Fibroblast of skin of back (primary cell): Measurements from ENCODE around the gene SLC25A19.
"Not testable (repeated sequence)": the region's sequence is repeated elsewhere in the genome, so short reads cannot be mapped to it uniquely, and the experiment has no call there.

ENCODE experiments used
- DNase-seq: peaks from one replicate; pipeline ENCODE4 v3.0.0-alpha.2; 2013

Gene SLC25A19

GRCh38 chr17:75301502-75302206 is 12.4 kb upstream of the SLC25A19 start:
- no peak for DNase-seq

- no peak for DNase-seq
Measured at GRCh38 chr17:75301049-75301448, 11.8 kb upstream of the SLC25A19 start.

GRCh38 chr17:75300280-75300679 is 11.0 kb upstream of the SLC25A19 start:
- DNase-seq = no peak

GRCh38 chr17:75295201-75296158 is 6.2 kb upstream of the SLC25A19 start:
- DNase-seq = no peak

GRCh38 chr17:75292810-75293448 is 3.7 kb upstream of the SLC25A19 start:
- DNase-seq = not testable (repeated sequence)

- DNase-seq = peak; percentile 42
Measured at GRCh38 chr17:75289832-75290337, 652 bp upstream of the SLC25A19 start.

- no peak for DNase-seq
Measured at GRCh38 chr17:75288770-75289114, 491 bp downstream of the SLC25A19 start.

- DNase-seq = no peak
Measured at GRCh38 chr17:75288359-75288758, 874 bp downstream of the SLC25A19 start.

GRCh38 chr17:75287221-75287620 is 2.0 kb downstream of the SLC25A19 start:
- no peak for DNase-seq

GRCh38 chr17:75285123-75285522 is 4.1 kb downstream of the SLC25A19 start:
- DNase-seq = no peak

- DNase-seq = not testable (repeated sequence)
Measured at GRCh38 chr17:75280189-75280588, 9.0 kb downstream of the SLC25A19 start.

GRCh38 chr17:75277664-75278071 is 11.6 kb downstream of the SLC25A19 start:
- peak; percentile 62 for DNase-seq

- DNase-seq = peak; percentile 44
Measured at GRCh38 chr17:75273977-75274708, 15.1 kb downstream of the SLC25A19 start.

GRCh38 chr17:75272848-75273184 is 16.4 kb downstream of the SLC25A19 start:
- no peak for DNase-seq

GRCh38 chr17:75271955-75272847 is 17.0 kb downstream of the SLC25A19 start:
- DNase-seq = no peak

- peak; percentile 73 for DNase-seq
Measured at GRCh38 chr17:75271233-75271954, 17.8 kb downstream of the SLC25A19 start.

- DNase-seq = no peak
Measured at GRCh38 chr17:75270966-75271232, 18.3 kb downstream of the SLC25A19 start, which contains the start of gene MIF4GD. Gene MIF4GD, minus strand, starts transcription at chr17:75271231. Its CDS starts 1,036 bp downstream, at chr17:75270195.

- peak; percentile 64 for DNase-seq
Measured at GRCh38 chr17:75270218-75270965, 18.8 kb downstream of the SLC25A19 start.

- no peak for DNase-seq
Measured at GRCh38 chr17:75269844-75270217, 19.4 kb downstream of the SLC25A19 start.
